ENCODE measurements around the gene UBL4A.

Gene UBL4A

DNA sequence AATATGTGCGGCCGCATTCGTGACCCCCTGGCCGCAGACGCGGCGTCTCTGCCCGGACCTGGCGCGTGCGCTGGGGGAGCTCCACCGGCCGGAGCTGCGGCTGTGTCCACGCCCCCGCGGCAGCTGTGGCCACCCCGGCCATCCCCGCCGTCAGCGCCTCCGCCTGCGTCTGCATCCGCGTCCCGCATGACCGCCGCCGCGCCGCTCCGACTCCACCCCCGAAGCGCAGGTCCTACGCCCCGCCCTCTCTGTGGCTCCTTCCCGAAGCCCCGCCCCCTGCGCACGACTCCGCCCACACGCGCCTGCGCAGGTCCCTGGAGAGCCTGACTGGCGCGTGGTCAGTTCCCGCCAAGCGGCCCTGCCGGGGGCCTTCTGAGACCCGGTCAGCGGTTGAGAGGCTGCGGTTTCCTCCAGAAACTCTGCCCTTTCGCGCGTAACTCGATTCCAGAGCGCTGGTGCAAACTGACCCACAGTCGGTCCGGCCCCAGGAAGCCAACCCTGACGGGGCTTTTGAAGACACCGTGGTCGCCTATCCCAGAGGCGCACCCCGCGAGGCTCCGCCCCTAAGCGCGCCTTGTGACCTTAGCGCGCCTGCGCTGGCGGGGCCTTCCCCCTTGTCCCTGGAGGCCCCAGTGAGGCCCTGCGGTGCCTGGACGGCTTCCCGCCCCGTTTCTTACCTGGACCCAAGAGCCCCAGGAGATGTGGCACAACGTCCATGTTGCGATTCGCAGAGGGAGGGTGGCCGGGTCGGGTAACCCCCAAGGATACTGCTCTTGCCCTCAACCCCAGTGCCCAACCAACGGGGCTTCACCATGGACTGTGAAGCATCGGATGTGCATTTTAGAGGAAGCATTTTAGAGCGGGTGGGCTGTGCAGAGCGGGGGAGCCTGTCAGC lies 7.4 kb downstream of the UBL4A start, which contains the start of gene LAGE3:
LAGE3 (minus strand) TSS at position 554 of the 895 bp plus-strand sequence; CDS start at position 188, 366 bp downstream.
- peak; percentile 92 for DNase-seq (ENCODE audit: insufficient read length)
- peak; percentile 93 for FAIRE-seq
- TF ChIP-seq POLR2AphosphoS5 (IDR thresholded peaks at IDR 0.05; ENCODE audit: low read depth, low read length) (no peak), POLR2A (IDR thresholded peaks at IDR 0.05; ENCODE audit: low read depth, low read length) (peak; percentile 63; the same call in 1 of the 2 replicates)

DNA sequence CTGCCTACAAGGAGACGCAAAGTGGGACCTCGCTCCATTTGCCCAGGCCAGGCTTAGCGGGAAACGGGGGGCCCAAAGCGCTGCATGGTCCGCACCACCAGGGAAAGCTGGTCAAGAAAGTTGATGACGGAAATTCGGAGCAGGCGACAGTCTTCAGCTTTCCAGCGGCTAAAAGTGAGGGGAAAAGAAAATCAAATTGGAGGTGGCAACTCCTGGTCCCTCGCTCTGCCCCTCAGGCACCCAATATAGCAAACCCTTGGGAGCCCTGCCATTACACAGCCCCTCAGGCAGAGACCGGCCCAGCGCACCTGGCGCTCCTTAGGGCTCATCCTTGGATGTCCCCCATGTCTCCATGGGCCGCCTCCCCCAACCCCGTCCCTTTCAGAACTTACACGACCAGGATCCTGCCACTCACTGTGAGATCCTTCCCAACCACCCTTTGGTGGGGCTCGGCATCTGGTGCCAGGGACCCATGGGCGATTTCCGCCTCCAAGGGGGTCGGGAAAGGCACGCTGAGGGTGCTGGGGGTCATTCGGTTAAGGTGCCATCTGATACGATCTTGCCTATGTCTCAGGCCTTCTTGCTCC lies 8.4 kb downstream of the UBL4A start:
- DNase-seq (ENCODE audit: insufficient read length): no peak
- TF ChIP-seq TAF1 (IDR thresholded peaks at IDR 0.05; ENCODE audit: borderline replicate concordance, low read depth, low read length): no peak
- TF ChIP-seq POLR2A (IDR thresholded peaks at IDR 0.05; ENCODE audit: low read depth, low read length): no peak
- TF ChIP-seq POLR2AphosphoS5 (IDR thresholded peaks at IDR 0.05; ENCODE audit: low read depth, low read length): no peak
- peak; percentile 67 for FAIRE-seq

DNA sequence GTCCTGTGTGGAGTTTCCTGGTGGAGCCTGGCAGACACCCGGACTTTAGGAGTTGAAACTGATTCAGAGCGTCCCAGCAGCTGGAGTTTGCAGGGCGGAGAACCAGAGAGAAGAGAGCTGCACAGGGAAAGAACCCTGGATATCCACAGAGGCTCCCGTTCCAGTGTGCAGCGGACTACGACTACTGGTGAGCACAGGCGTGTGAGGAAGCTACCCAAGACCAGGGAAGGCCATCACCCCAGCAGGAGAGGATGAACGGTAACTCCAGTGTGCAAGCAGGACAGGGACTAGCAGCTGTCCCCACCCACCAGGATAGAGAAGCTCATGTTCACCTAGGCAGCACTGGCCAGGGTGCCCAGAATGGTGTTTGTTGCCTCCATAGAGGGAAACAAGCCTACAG lies 9.6 kb downstream of the UBL4A start:
- no peak for DNase-seq (ENCODE audit: insufficient read length)
- no peak for TF ChIP-seq TAF1 (IDR thresholded peaks at IDR 0.05; ENCODE audit: borderline replicate concordance, low read depth, low read length)
- TF ChIP-seq POLR2AphosphoS5 (IDR thresholded peaks at IDR 0.05; ENCODE audit: low read depth, low read length): no peak
- no peak for TF ChIP-seq POLR2A (IDR thresholded peaks at IDR 0.05; ENCODE audit: low read depth, low read length)

DNA sequence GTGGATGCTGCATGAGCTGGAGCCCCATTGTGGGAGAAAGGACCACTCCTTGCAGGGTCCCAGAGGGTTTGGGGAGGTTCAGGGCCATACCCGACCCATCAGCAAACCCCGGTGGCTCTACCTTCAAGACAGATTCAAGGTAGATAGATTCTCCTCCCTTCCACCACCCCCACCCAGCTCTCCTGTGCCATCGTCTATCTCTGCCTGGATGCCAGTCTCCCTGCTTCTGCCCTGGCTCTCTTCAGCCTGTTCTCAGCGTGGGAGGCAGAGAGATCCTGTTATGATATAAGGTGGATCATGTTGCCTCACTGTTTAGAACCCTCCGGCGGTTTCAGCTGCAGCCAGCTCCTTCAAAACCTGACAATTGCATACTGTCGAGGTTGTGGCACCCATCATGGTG lies 12.7 kb downstream of the UBL4A start:
- no peak for FAIRE-seq
- DNase-seq (ENCODE audit: insufficient read length): no peak
- TF ChIP-seq POLR2AphosphoS5 (IDR thresholded peaks at IDR 0.05; ENCODE audit: low read depth, low read length) (no peak), POLR2A (IDR thresholded peaks at IDR 0.05; ENCODE audit: low read depth, low read length) (no peak), TAF1 (IDR thresholded peaks at IDR 0.05; ENCODE audit: borderline replicate concordance, low read depth, low read length) (no peak)

More for the DNA sequence above, 9.6 kb downstream of the UBL4A start:
- FAIRE-seq: no peak

DNA sequence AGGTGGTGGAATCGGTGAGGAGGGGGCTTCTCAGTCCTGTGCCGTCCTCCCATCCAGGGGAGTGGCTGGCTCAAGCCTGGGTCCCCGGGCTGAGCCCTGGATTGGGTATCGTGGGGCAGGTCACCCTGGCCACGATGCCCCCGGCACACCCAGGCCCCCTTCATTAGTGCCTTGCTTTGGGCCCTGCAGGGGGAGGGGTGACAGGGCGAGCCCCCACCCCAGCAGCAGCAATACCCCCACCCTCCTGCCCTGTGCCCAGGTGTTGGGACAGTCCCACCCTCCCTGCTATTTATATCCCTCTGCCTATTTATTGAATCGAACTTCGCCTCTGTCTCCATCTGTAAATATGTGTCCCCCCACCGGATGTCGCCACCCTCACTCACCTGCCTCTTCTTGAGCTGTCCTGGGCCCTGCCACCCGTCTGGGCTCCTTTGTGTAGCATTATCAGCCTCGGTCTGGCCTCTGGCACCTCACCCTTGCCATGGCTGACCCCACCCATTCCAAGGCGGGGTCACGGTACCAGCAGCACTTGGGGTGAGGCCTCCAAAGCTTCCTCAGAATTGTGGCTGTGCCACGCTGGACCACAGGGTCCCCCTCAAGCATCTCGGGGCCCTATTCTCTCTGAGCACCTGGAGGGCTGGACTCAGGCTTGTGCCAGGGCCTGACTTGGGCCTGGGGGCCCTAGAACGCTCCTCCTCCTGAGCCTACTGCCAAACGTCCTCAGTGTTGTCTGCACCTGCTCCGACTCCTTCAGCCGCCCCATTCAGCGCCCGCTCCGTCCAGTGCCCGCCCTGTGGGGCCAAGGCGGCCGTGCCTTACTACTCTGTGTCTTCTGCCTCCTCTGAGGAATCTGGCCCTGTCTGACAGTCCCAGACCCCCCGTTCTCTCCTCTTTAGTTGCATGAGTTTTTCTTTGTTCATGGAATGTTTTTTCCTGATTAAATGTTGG lies 13.5 kb downstream of the UBL4A start:
- DNase-seq (ENCODE audit: insufficient read length): no peak
- no peak for TF ChIP-seq POLR2AphosphoS5 (IDR thresholded peaks at IDR 0.05; ENCODE audit: low read depth, low read length)
- no peak for FAIRE-seq

DNA sequence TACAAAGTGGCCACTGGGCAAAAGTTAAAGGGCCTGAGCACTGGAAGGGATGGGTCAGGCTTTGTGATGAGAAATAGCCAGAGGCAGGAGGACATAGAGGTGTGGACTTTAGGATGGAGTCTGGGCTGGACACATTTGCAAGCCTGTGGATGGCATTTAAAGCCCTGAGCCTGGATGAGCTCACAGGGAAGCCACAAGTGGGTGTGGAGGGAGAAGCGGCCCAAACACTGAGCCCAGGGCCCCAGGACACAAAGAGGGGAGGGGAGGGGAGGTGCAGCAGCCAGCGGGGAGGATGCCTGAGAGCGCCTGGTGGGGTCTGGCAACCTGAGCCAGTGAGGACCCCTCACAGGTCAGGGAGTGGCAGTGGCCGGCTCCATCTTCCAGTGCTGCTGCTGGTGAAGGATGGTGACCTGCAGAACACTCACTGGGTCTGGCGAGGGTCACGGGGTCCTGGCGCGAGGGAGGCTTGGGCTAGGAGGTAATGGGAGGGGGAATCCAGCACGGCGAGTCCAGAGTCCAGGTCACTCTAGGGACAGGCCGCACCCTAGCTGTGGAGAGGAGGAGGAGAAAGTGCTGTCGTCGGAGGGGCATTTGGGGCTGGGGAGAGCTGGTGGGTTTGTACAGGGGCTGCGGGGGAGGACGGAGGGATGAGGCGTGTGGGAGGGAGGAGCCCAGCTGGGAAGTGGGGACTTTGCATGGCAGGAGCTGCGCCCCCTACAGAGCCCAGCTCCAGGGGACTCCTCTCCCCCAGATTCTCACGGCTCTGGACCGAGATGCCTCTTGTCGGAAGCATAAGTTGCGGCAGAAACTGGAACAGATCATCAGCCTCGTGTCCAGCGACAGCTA lies 14.4 kb downstream of the UBL4A start:
- FAIRE-seq: no peak
- no peak for TF ChIP-seq POLR2A (IDR thresholded peaks at IDR 0.05; ENCODE audit: low read depth, low read length)
- no peak for TF ChIP-seq TAF1 (IDR thresholded peaks at IDR 0.05; ENCODE audit: borderline replicate concordance, low read depth, low read length)
- TF ChIP-seq POLR2AphosphoS5 (IDR thresholded peaks at IDR 0.05; ENCODE audit: low read depth, low read length): no peak
- no peak for DNase-seq (ENCODE audit: insufficient read length)

DNA sequence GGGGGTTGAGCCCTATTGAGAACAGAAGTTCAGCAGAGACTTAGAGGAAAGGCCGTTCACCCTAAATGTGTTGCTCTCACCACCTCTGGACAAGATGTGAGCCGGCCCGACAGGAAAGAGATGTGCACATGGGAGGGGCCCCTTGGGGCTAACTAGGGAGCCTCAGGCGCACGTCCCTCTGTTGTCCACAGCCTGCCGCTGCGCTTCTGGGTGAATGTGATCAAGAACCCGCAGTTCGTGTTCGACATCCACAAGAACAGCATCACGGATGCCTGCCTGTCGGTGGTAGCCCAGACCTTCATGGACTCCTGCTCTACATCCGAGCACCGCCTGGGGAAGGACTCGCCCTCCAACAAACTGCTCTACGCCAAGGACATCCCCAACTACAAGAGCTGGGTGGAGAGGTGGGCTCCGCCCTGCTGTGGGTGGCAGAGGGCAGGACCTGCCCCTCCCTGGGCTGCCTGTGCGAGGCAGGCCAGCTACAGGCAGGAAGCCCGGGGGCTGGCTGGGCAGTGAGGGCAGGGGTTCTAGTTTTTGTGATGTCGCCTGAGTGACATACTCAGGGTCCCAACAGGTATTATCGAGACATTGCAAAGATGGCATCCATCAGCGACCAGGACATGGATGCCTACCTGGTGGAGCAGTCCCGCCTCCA lies 15.4 kb downstream of the UBL4A start:
- DNase-seq (ENCODE audit: insufficient read length) (no peak), FAIRE-seq (no peak)
- TF ChIP-seq POLR2A (IDR thresholded peaks at IDR 0.05; ENCODE audit: low read depth, low read length) (no peak), TAF1 (IDR thresholded peaks at IDR 0.05; ENCODE audit: borderline replicate concordance, low read depth, low read length) (no peak), POLR2AphosphoS5 (IDR thresholded peaks at IDR 0.05; ENCODE audit: low read depth, low read length) (no peak)

DNA sequence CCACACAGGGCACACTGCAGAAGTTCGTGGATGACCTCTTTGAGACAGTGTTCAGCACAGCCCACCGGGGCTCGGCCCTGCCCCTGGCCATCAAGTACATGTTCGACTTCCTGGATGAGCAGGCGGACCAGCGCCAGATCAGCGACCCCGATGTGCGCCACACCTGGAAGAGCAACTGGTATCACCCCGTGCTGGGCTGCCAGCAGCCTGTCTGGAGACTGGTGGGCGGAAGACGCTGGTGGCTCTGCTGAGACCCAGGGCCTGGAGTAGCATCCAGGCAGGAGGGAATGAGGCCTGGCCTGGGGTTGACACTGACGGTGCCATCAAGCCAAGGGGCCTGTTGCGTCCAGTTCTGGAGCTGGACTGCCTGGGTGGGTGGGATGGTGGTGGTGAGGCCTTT lies 16.0 kb downstream of the UBL4A start:
- FAIRE-seq (no peak), DNase-seq (ENCODE audit: insufficient read length) (no peak)
- TF ChIP-seq POLR2A (IDR thresholded peaks at IDR 0.05; ENCODE audit: low read depth, low read length) (no peak), POLR2AphosphoS5 (IDR thresholded peaks at IDR 0.05; ENCODE audit: low read depth, low read length) (no peak), TAF1 (IDR thresholded peaks at IDR 0.05; ENCODE audit: borderline replicate concordance, low read depth, low read length) (no peak)

DNA sequence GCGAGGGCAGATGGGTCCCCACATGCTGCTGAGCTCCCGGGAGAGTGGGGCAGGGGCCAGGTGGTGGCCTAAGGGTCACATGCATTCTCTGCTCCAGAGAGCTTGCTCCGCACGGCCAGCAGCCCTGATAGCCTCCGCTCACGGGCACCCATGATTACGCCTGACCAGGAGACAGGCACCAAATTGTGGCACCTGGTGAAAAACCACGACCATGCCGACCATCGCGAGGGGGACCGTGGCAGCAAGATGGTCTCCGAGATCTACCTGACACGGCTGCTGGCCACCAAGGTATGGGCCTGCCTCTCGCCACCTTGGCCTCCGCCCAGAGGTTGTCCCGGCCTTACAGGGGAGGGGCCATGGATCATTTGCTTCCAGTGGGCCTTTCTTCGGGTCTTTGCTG lies 16.5 kb downstream of the UBL4A start:
- DNase-seq (ENCODE audit: insufficient read length) (no peak), FAIRE-seq (no peak)
- TF ChIP-seq TAF1 (IDR thresholded peaks at IDR 0.05; ENCODE audit: borderline replicate concordance, low read depth, low read length) (no peak), POLR2A (IDR thresholded peaks at IDR 0.05; ENCODE audit: low read depth, low read length) (no peak)

DNA sequence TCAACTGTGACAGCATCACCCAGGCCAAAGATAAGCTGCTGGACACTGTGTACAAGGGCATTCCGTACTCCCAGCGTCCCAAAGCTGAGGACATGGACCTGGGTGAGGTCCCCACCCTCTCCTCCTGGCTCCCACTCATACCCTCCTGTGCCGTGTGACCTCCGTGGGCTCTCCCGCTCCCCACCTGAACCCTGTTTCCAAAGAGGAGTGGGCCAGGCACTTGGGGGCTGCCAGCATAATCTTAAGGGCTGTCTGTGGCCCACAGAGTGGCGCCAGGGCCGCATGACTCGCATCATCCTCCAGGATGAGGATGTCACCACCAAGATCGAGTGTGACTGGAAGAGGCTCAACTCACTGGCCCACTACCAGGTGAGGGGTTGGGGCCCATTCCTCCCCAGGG lies 17.3 kb downstream of the UBL4A start:
- no peak for FAIRE-seq
- DNase-seq (ENCODE audit: insufficient read length): no peak
- no peak for TF ChIP-seq POLR2A (IDR thresholded peaks at IDR 0.05; ENCODE audit: low read depth, low read length)
- TF ChIP-seq POLR2AphosphoS5 (IDR thresholded peaks at IDR 0.05; ENCODE audit: low read depth, low read length): no peak
- TF ChIP-seq TAF1 (IDR thresholded peaks at IDR 0.05; ENCODE audit: borderline replicate concordance, low read depth, low read length): no peak

Data from GM12892 (cell line).